Measurements from ENCODE around the gene ME1. TPM values are rescaled to one million over a fixed set of nuclear protein-coding genes. Genes with fewer than 3 reads are reported as not detected.
"Not testable (repeated sequence)": the region's sequence is repeated elsewhere in the genome, so short reads cannot be mapped to it uniquely, and the experiment has no call there.

ME1 gene
- polyA plus RNA-seq, 1 donor = 1.6 TPM

- no peak for DNase-seq (ENCODE audit: low read depth)
These were observed 173.1 kb downstream of the ME1 start for GRCh38 chr6:83257791-83258190.

- DNase-seq (ENCODE audit: low read depth) = not testable (repeated sequence)
These were observed 174.1 kb downstream of the ME1 start for GRCh38 chr6:83256719-83257118.

- DNase-seq (ENCODE audit: low read depth) = no peak
These were observed 178.1 kb downstream of the ME1 start for GRCh38 chr6:83252719-83253118.

GRCh38 chr6:83250235-83250634, 180.6 kb downstream of the ME1 start:
- no peak for DNase-seq (ENCODE audit: low read depth)

GRCh38 chr6:83247471-83247870, 183.4 kb downstream of the ME1 start:
- no peak for DNase-seq (ENCODE audit: low read depth)

- DNase-seq (ENCODE audit: low read depth) = no peak
These were observed 199.7 kb downstream of the ME1 start for GRCh38 chr6:83231146-83231545.

GRCh38 chr6:83226517-83226916, 204.3 kb downstream of the ME1 start:
- no peak for DNase-seq (ENCODE audit: low read depth)

GRCh38 chr6:83221889-83222479, 208.9 kb downstream of the ME1 start:
- DNase-seq (ENCODE audit: low read depth) = peak; percentile 9

GRCh38 chr6:83221276-83221675, 209.6 kb downstream of the ME1 start:
- DNase-seq (ENCODE audit: low read depth) = no peak

GRCh38 chr6:83220121-83220520, 210.7 kb downstream of the ME1 start:
- DNase-seq (ENCODE audit: low read depth) = no peak

- no peak for DNase-seq (ENCODE audit: low read depth)
These were observed 212.2 kb downstream of the ME1 start for GRCh38 chr6:83218646-83219045.

GRCh38 chr6:83216806-83217205, 214.0 kb downstream of the ME1 start:
- no peak for DNase-seq (ENCODE audit: low read depth)

GRCh38 chr6:83215131-83216047, 215.5 kb downstream of the ME1 start:
- DNase-seq (ENCODE audit: low read depth) = peak; percentile 50

GRCh38 chr6:83202031-83202430, 228.8 kb downstream of the ME1 start:
- no peak for DNase-seq (ENCODE audit: low read depth)

GRCh38 chr6:83199863-83200225, 231.0 kb downstream of the ME1 start:
- no peak for DNase-seq (ENCODE audit: low read depth)

- DNase-seq (ENCODE audit: low read depth) = no peak
These were observed 231.5 kb downstream of the ME1 start for GRCh38 chr6:83199173-83199862.

- no peak for DNase-seq (ENCODE audit: low read depth)
These were observed 232.2 kb downstream of the ME1 start for GRCh38 chr6:83198486-83199172.

- no peak for DNase-seq (ENCODE audit: low read depth)
These were observed 236.9 kb downstream of the ME1 start for GRCh38 chr6:83193747-83194566.

- peak; percentile 83 for DNase-seq (ENCODE audit: low read depth)
These were observed 237.7 kb downstream of the ME1 start, which contains the start of the genes PGM3 and RWDD2A for GRCh38 chr6:83192871-83193746. TSS of gene PGM3 (minus strand) at chr6:83193265. CDS start at chr6:83191012, 2,253 bp downstream. TSS of gene RWDD2A (plus strand) at chr6:83193357. CDS start at chr6:83194452, 1,095 bp downstream.

- DNase-seq (ENCODE audit: low read depth) = no peak
These were observed 238.4 kb downstream of the ME1 start for GRCh38 chr6:83192456-83192855.
